CD4-positive, alpha-beta T cell treated with Interleukin-10 for 1 hour (primary cell): Measurements from ENCODE around the gene LRP1B.

Experiments used
- DNase-seq: peaks from one replicate; pipeline ENCODE4 v3.0.0-alpha.2; 2020

The LRP1B gene

GRCh38 chr2:141728886-141729285, 401.9 kb downstream of the LRP1B start:
- DNase-seq = no peak

GRCh38 chr2:141728142-141728541, 402.7 kb downstream of the LRP1B start:
- no peak for DNase-seq

GRCh38 chr2:141724426-141724825, 406.4 kb downstream of the LRP1B start:
- no peak for DNase-seq

GRCh38 chr2:141723814-141724213, 407.0 kb downstream of the LRP1B start:
- DNase-seq = no peak

GRCh38 chr2:141720476-141720875, 410.3 kb downstream of the LRP1B start:
- no peak for DNase-seq

GRCh38 chr2:141714496-141714895, 416.3 kb downstream of the LRP1B start:
- DNase-seq = no peak

GRCh38 chr2:141711627-141712026, 419.2 kb downstream of the LRP1B start:
- no peak for DNase-seq

GRCh38 chr2:141710589-141711239, 420.1 kb downstream of the LRP1B start:
- no peak for DNase-seq

- no peak for DNase-seq
These were observed 421.1 kb downstream of the LRP1B start for GRCh38 chr2:141709756-141710155.

- no peak for DNase-seq
These were observed 423.3 kb downstream of the LRP1B start for GRCh38 chr2:141707486-141707885.

- no peak for DNase-seq
These were observed 426.3 kb downstream of the LRP1B start for GRCh38 chr2:141704541-141704940.

GRCh38 chr2:141703501-141703900, 427.3 kb downstream of the LRP1B start:
- DNase-seq = no peak

GRCh38 chr2:141701618-141702017, 429.2 kb downstream of the LRP1B start:
- no peak for DNase-seq

GRCh38 chr2:141699573-141699972, 431.2 kb downstream of the LRP1B start:
- no peak for DNase-seq

GRCh38 chr2:141698500-141698899, 432.3 kb downstream of the LRP1B start:
- DNase-seq = no peak

- no peak for DNase-seq
These were observed 433.8 kb downstream of the LRP1B start for GRCh38 chr2:141697035-141697434.

- no peak for DNase-seq
These were observed 436.6 kb downstream of the LRP1B start for GRCh38 chr2:141694180-141694579.

GRCh38 chr2:141692829-141693228, 438.0 kb downstream of the LRP1B start:
- DNase-seq = no peak

- no peak for DNase-seq
These were observed 454.7 kb downstream of the LRP1B start for GRCh38 chr2:141676139-141676538.

- no peak for DNase-seq
These were observed 464.6 kb downstream of the LRP1B start for GRCh38 chr2:141666191-141666590.

GRCh38 chr2:141660232-141660631, 470.6 kb downstream of the LRP1B start:
- no peak for DNase-seq

GRCh38 chr2:141654311-141654710, 476.5 kb downstream of the LRP1B start:
- DNase-seq = no peak

- DNase-seq = no peak
These were observed 477.6 kb downstream of the LRP1B start for GRCh38 chr2:141653184-141653583.

- no peak for DNase-seq
These were observed 478.5 kb downstream of the LRP1B start for GRCh38 chr2:141652308-141652707.

- DNase-seq = no peak
These were observed 483.5 kb downstream of the LRP1B start for GRCh38 chr2:141647353-141647752.
